Parathyroid adenoma (tissue), 2 donors: ENCODE results near the gene SOAT1.

ENCODE experiments used
- H2AFZ ChIP-seq: fragments of 300-600 bp; sonication (generic); one replicate; pipeline ENCODE4 v1.7.0; 2017; ENCODE audit warnings: antibody characterized with exemption, mild to moderate bottlenecking
- H3K27ac ChIP-seq: fragments of 300-600 bp; sonication (generic); one replicate; pipeline ENCODE4 v1.7.0; 2017
- H3K27me3 ChIP-seq: fragments of 300-600 bp; sonication (generic); one replicate; pipeline ENCODE4 v1.7.0; 2017; ENCODE audit warnings: low read length; ENCODE audit not compliant: control insufficient read depth, insufficient read depth
- H3K36me3 ChIP-seq: fragments of 300-600 bp; sonication (generic); one replicate; pipeline ENCODE4 v1.7.0; 2017; ENCODE audit warnings: low read length; ENCODE audit not compliant: control insufficient read depth, insufficient read depth
- H3K4me1 ChIP-seq: fragments of 300-600 bp; sonication (generic); one replicate; pipeline ENCODE4 v1.7.0; 2017; ENCODE audit warnings: control low read depth
- H3K4me2 ChIP-seq: fragments of 300-600 bp; sonication (generic); one replicate; pipeline ENCODE4 v1.7.0; 2017; ENCODE audit warnings: low read length
- H3K4me3 ChIP-seq: fragments of 300-600 bp; sonication (generic); one replicate; pipeline ENCODE4 v1.7.0; 2017; ENCODE audit warnings: low read depth, low read length
- H3K79me2 ChIP-seq: fragments of 300-600 bp; sonication (generic); one replicate; pipeline ENCODE4 v1.7.0; 2017; ENCODE audit warnings: control low read depth
- H3K9ac ChIP-seq: fragments of 300-600 bp; sonication (generic); one replicate; pipeline ENCODE4 v1.7.0; 2017; ENCODE audit warnings: mild to moderate bottlenecking
- H3K9me3 ChIP-seq: fragments of 300-600 bp; sonication (generic); one replicate; pipeline ENCODE4 v1.7.0; 2017; ENCODE audit warnings: low read length; ENCODE audit not compliant: control insufficient read depth
- CTCF ChIP-seq: fragments of 300-600 bp; sonication (generic); IDR thresholded peaks from one replicate; pipeline ENCODE4 v1.7.0; 2017; ENCODE audit warnings: antibody characterized with exemption, mild to moderate bottlenecking
- donor health status: primary hyperparathyroidism.

The SOAT1 gene

DNA sequence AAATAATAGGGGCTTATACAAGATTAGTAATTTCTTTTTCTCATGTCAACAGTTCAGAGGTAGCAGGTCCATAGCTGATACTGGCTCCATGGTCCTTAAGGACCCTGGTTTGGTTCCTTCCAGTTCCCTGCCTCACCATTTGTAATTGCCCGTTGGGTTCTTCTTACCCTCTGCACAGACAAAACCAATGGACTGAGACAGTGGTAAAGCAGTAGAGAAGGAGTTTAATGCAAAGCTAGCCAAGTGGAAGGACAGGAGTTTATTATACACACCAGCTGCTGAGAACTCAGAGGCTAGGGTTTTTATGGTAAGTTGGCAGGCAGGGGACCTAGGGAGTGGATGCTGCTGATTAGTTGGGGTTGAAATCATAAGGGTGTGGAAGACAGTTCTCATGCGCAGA is 36.3 kb downstream of the SOAT1 start:
- Histone ChIP-seq H3K27me3 (no peaks in the 10 kb centered on the region), H3K4me3 (no peak overlapping the region), H3K9me3 (no peaks in the 10 kb centered on the region), H3K36me3 (no peaks in the 10 kb centered on the region), H2AFZ (no peak overlapping the region), H3K9ac (no peak overlapping the region), H3K4me2 (no peak overlapping the region), H3K27ac (no peak overlapping the region), H3K79me2 (no peaks in the 10 kb centered on the region), H3K4me1 (peaks cover 2% of the 10 kb centered on the region)
- no peak for TF ChIP-seq CTCF

DNA sequence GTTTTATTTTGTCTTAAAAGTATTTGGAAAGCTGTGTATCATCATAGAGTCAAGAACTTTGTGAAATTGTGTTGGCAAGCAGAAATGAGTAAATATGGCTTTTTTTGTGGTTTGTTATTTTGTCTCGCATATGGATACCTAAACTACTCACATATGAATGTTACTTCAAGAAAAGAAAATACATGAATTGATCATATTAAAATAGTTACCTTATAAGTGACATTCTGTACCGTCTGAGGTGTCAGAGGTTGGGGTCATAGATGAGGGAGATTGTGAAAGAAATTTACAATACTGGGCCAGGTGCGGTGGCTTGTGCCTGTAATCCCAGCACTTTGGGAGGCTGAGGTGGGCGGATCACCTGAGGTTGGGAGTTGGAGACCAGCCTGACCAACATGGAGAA is 40.8 kb downstream of the SOAT1 start:
- no peak overlapping the region for H3K27ac ChIP-seq

DNA sequence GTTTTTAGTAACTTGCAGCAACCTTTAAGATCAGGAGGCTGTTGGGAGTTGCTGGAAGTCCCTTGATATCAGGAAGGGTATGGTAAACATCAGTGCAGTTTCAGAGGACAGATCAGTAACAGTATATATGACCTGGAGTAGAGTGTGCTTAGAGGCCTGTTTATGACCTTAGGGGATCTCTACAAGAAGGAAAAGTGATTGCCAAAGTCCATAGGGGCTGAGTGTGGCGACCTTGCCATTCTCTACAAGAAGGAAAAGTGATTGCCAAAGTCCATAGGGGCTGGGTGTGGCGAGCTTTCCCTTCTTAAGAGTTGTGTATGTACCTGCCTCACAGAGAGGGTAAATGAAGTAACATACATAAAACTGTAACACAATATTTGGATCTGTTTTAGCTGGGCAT is 43.7 kb downstream of the SOAT1 start:
- H3K79me2 ChIP-seq, result no peaks in the 10 kb centered on the region
- no peak for TF ChIP-seq CTCF
- no peaks in the 10 kb centered on the region for H3K4me1 ChIP-seq
- no peaks in the 10 kb centered on the region for H3K9me3 ChIP-seq
- H3K36me3 ChIP-seq, result no peaks in the 10 kb centered on the region
- H3K27me3 ChIP-seq, result no peaks in the 10 kb centered on the region
- no peak overlapping the region for H3K9ac ChIP-seq
- H3K4me3 ChIP-seq, result no peak overlapping the region
- H2AFZ ChIP-seq, result no peak overlapping the region
- no peak overlapping the region for H3K4me2 ChIP-seq
- H3K27ac ChIP-seq, result no peak overlapping the region

More for the DNA sequence above, 40.8 kb downstream of the SOAT1 start:
- H2AFZ ChIP-seq, result no peak overlapping the region
- H3K79me2 ChIP-seq, result no peaks in the 10 kb centered on the region
- no peak overlapping the region for H3K9ac ChIP-seq
- H3K27me3 ChIP-seq, result no peaks in the 10 kb centered on the region
- H3K36me3 ChIP-seq, result no peaks in the 10 kb centered on the region
- no peak overlapping the region for H3K4me3 ChIP-seq
- H3K4me2 ChIP-seq, result no peak overlapping the region
- peaks cover 2% of the 10 kb centered on the region for H3K4me1 ChIP-seq
- TF ChIP-seq CTCF, result no peak
- no peaks in the 10 kb centered on the region for H3K9me3 ChIP-seq

GRCh38 chr1:179337942-179338560 is 44.5 kb downstream of the SOAT1 start:
- no peak for TF ChIP-seq CTCF
- H3K79me2 ChIP-seq, result no peaks in the 10 kb centered on the region
- no peaks in the 10 kb centered on the region for H3K4me1 ChIP-seq
- no peak overlapping the region for H3K4me3 ChIP-seq
- no peaks in the 10 kb centered on the region for H3K9me3 ChIP-seq
- H3K36me3 ChIP-seq, result no peaks in the 10 kb centered on the region
- no peak overlapping the region for H2AFZ ChIP-seq
- no peak overlapping the region for H3K4me2 ChIP-seq
- H3K27me3 ChIP-seq, result no peaks in the 10 kb centered on the region
- H3K27ac ChIP-seq, result no peak overlapping the region
- no peak overlapping the region for H3K9ac ChIP-seq

GRCh38 chr1:179340918-179341317 is 47.3 kb downstream of the SOAT1 start:
- H3K4me3 ChIP-seq, result no peak overlapping the region
- no peak overlapping the region for H3K9ac ChIP-seq
- no peak overlapping the region for H2AFZ ChIP-seq
- H3K27me3 ChIP-seq, result no peaks in the 10 kb centered on the region
- H3K36me3 ChIP-seq, result no peaks in the 10 kb centered on the region
- H3K4me1 ChIP-seq, result no peaks in the 10 kb centered on the region
- TF ChIP-seq CTCF, result no peak
- H3K9me3 ChIP-seq, result no peaks in the 10 kb centered on the region
- H3K4me2 ChIP-seq, result no peak overlapping the region
- H3K79me2 ChIP-seq, result no peaks in the 10 kb centered on the region
- H3K27ac ChIP-seq, result no peak overlapping the region
